Measurements from ENCODE around the gene RNF151. TPM values are rescaled to one million over a fixed set of nuclear protein-coding genes. Genes with fewer than 3 reads are reported as not detected.
A peak's percentile ranks its signal among the peaks of the same experiment; 100 is the strongest.
"Not testable (repeated sequence)": the region's sequence is repeated elsewhere in the genome, so short reads cannot be mapped to it uniquely, and the experiment has no call there.

Gene RNF151
- total and polyA plus RNA-seq, 11 donors = not detected

DNA sequence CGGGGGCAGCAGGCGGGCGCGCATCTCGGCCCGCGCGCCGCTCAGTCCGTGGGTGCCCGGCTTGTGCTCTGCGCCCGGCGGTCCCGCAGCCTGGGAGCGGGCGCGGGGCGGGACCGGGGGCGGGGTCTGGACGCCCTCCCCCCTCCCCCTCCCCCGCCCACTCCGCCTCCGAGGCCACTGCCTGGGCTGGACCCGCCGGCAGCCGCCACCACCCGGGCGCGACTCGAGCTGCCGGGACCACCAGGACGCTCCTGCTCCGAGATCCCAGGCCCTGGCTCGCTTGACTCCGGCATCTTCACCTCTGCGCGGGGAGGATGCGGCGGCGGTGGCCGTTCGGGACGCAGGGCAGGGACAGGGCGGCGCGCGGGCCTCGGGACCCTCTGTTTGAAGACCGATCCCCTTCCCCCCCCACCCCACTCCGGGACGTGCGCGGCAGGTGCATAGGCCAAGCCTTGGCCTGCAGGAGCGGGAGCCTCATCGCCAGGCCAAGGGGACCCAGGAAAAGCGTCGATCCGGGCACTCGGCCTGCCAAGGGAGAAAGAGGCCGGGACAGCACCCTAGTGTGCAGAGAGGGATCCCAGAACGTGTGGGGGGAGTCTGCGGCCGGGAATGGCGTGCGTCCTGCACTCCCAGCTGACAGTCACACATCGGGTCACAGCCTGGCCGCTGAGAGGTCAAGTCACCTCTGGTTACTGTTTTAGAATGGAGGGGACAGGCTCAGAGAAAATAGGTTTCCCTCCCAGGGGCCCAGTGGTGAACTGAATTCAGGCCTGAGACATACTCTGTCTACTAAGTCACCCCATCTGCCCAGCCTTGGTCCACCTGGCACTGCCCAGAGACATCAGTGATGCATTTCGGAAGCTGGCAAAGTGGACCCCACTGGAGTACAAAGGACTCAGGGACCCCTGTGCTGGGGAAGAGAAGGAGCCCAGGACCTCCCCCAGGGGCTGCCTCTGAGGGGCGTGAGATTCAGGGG is 48.0 kb upstream of the RNF151 start, which contains the start of gene HS3ST6:
HS3ST6 (minus strand) TSS at position 65 of the 976 bp plus-strand sequence. CDS start 92 bp downstream, outside the sequence.
- no peaks in the 10 kb centered on the region for H3K36me3 ChIP-seq
- no peak for DNase-seq
- H3K4me1 ChIP-seq = peaks cover 0 to 17% (median 0%) of the 10 kb centered on the region in 12 donors
- H3K27ac ChIP-seq = no peak within 1 kb of the TSS
- no peak for TF ChIP-seq POLR2A (IDR thresholded peaks at IDR 0.05)
- TF ChIP-seq, protein P1, sequence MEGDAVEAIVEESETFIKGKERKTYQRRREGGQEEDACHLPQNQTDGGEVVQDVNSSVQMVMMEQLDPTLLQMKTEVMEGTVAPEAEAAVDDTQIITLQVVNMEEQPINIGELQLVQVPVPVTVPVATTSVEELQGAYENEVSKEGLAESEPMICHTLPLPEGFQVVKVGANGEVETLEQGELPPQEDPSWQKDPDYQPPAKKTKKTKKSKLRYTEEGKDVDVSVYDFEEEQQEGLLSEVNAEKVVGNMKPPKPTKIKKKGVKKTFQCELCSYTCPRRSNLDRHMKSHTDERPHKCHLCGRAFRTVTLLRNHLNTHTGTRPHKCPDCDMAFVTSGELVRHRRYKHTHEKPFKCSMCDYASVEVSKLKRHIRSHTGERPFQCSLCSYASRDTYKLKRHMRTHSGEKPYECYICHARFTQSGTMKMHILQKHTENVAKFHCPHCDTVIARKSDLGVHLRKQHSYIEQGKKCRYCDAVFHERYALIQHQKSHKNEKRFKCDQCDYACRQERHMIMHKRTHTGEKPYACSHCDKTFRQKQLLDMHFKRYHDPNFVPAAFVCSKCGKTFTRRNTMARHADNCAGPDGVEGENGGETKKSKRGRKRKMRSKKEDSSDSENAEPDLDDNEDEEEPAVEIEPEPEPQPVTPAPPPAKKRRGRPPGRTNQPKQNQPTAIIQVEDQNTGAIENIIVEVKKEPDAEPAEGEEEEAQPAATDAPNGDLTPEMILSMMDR (IDR thresholded peaks at IDR 0.05) = no peak
- intact Hi-C loops (cut with DNase I) = loop anchor here in 1 of 10 donors (5.0 kb wide), 1 partner anchor 46 kb away; the partner anchor contains the start of gene MEIOB
- H3K4me3 ChIP-seq = peak within 1 kb of the TSS in 2 of 12 donors; percentile 15 to 31
- H3K27me3 ChIP-seq = peaks cover 32 to 92% (median 86%) of the 10 kb centered on the region in 9 donors
- H3K9me3 ChIP-seq = no peaks in the 10 kb centered on the region
- WGBS, 4 donors = 4 to 15% (median 8%) methylated on average over 14 to 71 of the region's 71 CpGs
- ATAC-seq = no peak

DNA sequence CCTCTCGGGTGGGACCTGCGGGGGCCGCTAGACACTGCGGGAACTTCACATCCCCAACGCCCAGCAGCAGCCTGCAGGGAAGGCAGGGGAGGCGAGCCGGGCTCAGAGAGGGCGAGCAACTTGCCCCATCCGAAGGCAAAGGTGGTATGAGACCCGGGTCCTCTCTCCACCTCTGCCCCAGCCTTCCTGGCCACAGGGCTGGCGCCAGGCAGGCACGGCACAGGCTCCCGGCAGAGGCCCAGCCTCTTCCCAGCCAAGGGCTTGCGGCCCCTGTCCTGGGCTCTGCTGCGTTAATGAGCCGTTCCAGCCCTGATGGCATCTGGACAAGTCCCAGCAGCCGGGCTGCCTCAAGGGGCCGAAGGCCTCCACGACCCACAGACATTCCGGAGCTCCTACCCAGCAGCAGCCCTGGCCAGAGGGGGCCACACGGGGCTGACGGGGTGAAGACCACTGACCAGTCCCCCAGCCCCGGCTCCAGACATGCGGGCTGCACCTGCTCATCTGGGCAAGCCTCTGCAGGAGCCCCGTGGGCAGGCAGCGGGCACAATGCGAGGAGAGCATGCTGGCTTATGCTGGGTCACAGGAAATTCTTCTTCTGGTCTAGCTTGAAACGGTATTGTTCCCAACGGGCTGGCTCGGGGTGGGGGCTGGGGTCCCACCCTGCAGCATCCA is 47.2 kb upstream of the RNF151 start:
- 30 to 33% (median 31%) methylated on average over 9 to 30 of the region's 30 CpGs for WGBS, 4 donors
- Histone ChIP-seq H3K27me3 (peaks cover 32 to 92% (median 83%) of the 10 kb centered on the region in 9 donors), H3K4me3 (no peak overlapping the region)

DNA sequence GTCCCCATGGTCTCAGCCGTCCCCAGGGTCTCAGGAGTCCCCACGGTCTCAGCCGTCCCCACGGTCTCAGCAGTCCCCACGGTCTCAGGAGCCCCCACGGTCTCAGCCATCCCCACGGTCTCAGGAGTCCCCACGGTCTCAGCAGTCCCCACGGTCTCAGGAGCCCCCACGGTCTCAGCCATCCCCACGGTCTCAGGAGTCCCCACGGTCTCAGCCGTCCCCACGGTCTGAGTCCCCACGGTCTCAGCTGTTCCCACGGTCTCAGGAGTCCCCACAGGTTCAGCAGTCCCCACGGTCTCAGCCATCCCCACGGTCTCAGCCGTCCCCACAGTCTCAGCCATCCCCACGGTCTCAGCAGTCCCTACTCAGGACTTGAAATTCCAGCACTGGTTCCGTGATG is 46.5 kb upstream of the RNF151 start:
- 61 to 69% (median 66%) methylated on average over 20 to 21 of the region's 21 CpGs for WGBS, 4 donors
- H3K4me3 ChIP-seq; intact Hi-C loops (cut with DNase I); H3K27ac ChIP-seq; ATAC-seq; DNase-seq; H3K9me3 ChIP-seq; H3K36me3 ChIP-seq: not testable (repeated sequence)
- H3K4me1 ChIP-seq = peaks cover 0 to 20% (median 0%) of the 10 kb centered on the region in 12 donors
- peaks cover 32 to 94% (median 80%) of the 10 kb centered on the region in 9 donors for H3K27me3 ChIP-seq

More for the DNA sequence above, 47.2 kb upstream of the RNF151 start:
- ATAC-seq = no peak
- no peak for DNase-seq
- Histone ChIP-seq H3K9me3 (no peaks in the 10 kb centered on the region), H3K36me3 (no peaks in the 10 kb centered on the region), H3K27ac (no peak overlapping the region), H3K4me1 (peaks cover 0 to 20% (median 0%) of the 10 kb centered on the region in 12 donors)
- no peak for TF ChIP-seq POLR2A (IDR thresholded peaks at IDR 0.05)
- TF ChIP-seq, protein P1 (IDR thresholded peaks at IDR 0.05) = no peak
- intact Hi-C loops (cut with DNase I) = loop anchor here in 1 of 10 donors (5.0 kb wide), 1 partner anchor 47 kb away; the partner anchor contains the start of gene MEIOB

DNA sequence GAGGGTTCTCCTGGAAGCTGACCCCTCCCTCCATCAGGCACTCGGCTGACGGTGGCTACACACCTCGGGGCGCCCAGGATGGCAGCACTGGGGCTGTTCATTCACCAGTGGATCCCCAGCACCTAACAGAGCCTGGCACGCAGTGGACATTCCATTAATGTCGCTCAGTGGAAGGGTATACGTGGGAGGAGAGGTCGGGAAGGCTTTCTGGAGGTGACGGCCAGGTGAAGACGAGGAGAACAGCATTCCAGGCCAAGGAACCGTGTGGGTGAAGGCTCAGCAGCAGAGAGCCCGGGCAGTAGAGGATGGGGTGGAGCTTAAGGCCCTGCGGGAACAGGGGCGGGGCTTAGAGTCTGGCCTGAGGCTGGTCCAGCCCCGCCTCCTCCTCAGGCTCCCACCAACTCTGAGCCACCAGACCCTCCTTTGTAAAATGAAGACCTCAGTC is 45.9 kb upstream of the RNF151 start:
- DNase-seq (no peak), ATAC-seq (peak in 1 of 4 donors; percentile 40)
- H3K36me3 ChIP-seq = no peaks in the 10 kb centered on the region
- no peak overlapping the region for H3K4me3 ChIP-seq
- peaks cover 32 to 89% (median 75%) of the 10 kb centered on the region in 9 donors for H3K27me3 ChIP-seq
- H3K4me1 ChIP-seq = peaks cover 0 to 20% (median 0%) of the 10 kb centered on the region in 12 donors
- intact Hi-C loops (cut with DNase I) = no loop called here
- no peak for TF ChIP-seq POLR2A (IDR thresholded peaks at IDR 0.05)
- TF ChIP-seq, protein P1 (IDR thresholded peaks at IDR 0.05) = no peak
- no peak overlapping the region for H3K27ac ChIP-seq
- WGBS, 4 donors = 10 to 15% (median 13%) methylated on average over 15 of the region's 15 CpGs
- H3K9me3 ChIP-seq = no peaks in the 10 kb centered on the region

All from heart left ventricle (tissue), 16 donors.